Measurements from ENCODE around the gene AKR7A2.

GRCh38 chr1:19294638-19295037, 17.3 kb downstream of the AKR7A2 start:
- TF ChIP-seq CTCF (IDR thresholded peaks at IDR 0.05; ENCODE audit: insufficient read depth, low read length, poor library complexity, severe bottlenecking) (no peak), EZH2phosphoT487 (conservative IDR thresholded peaks at IDR 0.05; ENCODE audit: low read length) (no peak)
